Panc1 (cell line): ENCODE measurements around the gene PRPF19.

Source experiments
- POLR2AphosphoS5 ChIP-seq: IDR thresholded peaks from 2 replicates; pipeline ENCODE4 v1.6.1; 2012; ENCODE audit warnings: mild to moderate bottlenecking, low read depth, low read length, moderate library complexity
- SIN3A ChIP-seq: IDR thresholded peaks from 2 replicates; pipeline ENCODE4 v1.6.1; 2012; ENCODE audit warnings: low read depth, mild to moderate bottlenecking, low read length, moderate library complexity, borderline replicate concordance; ENCODE audit not compliant: insufficient read depth
- TCF7L2 ChIP-seq: IDR thresholded peaks from 2 replicates; pipeline ENCODE4 v1.6.1; 2011; ENCODE audit warnings: mild to moderate bottlenecking, low read depth, low read length, inconsistent platforms
- TF ChIP-seq, protein P1 (sequence below): fragments of 450-650 bp; IDR thresholded peaks from 2 replicates; pipeline ENCODE4 v1.5.1; 2017; ENCODE audit warnings: mild to moderate bottlenecking
- TF ChIP-seq, protein P2 (sequence below), 2 experiments: IDR thresholded peaks; 2 replicates each; pipeline ENCODE4 v1.6.1; 2011 to 2012; ENCODE audit warnings: low read depth in 2 of 2, control low read depth in 1 of 2, low read length in 1 of 2, mild to moderate bottlenecking in 1 of 2, moderate library complexity in 1 of 2; ENCODE audit not compliant: insufficient read depth in 1 of 2

DNA sequence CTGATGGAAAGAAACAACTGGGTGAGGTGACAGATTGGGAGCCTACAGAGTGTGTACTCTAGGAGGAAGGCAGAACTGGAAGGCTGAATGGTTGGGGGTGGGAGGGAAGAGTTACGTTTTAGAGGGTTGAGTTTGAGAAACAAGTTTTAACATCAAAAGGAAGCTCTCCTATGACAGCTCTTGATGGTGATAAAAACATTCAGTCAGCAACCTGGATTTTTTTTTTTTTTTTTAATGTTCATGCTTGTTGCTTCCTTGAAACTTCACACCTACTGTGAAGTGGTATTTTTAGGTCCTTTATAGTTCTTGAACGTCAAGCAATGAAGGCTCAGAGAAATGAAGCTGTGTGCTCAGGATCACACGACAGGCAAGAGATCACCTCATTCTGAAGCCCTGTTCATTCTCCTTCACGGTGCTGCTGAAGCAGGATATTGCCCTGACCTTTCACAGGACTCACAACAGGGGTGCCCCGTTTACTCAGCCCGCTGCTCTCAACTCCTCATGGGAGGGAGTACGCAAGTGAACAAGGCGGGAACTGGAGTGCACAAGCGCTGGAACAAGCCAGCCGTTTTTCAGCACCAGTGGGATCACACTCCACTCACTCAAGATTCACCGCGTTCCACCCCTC, 6.0 kb upstream of the PRPF19 start:
- TF ChIP-seq, protein P1, sequence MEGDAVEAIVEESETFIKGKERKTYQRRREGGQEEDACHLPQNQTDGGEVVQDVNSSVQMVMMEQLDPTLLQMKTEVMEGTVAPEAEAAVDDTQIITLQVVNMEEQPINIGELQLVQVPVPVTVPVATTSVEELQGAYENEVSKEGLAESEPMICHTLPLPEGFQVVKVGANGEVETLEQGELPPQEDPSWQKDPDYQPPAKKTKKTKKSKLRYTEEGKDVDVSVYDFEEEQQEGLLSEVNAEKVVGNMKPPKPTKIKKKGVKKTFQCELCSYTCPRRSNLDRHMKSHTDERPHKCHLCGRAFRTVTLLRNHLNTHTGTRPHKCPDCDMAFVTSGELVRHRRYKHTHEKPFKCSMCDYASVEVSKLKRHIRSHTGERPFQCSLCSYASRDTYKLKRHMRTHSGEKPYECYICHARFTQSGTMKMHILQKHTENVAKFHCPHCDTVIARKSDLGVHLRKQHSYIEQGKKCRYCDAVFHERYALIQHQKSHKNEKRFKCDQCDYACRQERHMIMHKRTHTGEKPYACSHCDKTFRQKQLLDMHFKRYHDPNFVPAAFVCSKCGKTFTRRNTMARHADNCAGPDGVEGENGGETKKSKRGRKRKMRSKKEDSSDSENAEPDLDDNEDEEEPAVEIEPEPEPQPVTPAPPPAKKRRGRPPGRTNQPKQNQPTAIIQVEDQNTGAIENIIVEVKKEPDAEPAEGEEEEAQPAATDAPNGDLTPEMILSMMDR = no peak
- TF ChIP-seq TCF7L2 (no peak), POLR2AphosphoS5 (no peak), SIN3A (no peak)
- TF ChIP-seq, protein P2, sequence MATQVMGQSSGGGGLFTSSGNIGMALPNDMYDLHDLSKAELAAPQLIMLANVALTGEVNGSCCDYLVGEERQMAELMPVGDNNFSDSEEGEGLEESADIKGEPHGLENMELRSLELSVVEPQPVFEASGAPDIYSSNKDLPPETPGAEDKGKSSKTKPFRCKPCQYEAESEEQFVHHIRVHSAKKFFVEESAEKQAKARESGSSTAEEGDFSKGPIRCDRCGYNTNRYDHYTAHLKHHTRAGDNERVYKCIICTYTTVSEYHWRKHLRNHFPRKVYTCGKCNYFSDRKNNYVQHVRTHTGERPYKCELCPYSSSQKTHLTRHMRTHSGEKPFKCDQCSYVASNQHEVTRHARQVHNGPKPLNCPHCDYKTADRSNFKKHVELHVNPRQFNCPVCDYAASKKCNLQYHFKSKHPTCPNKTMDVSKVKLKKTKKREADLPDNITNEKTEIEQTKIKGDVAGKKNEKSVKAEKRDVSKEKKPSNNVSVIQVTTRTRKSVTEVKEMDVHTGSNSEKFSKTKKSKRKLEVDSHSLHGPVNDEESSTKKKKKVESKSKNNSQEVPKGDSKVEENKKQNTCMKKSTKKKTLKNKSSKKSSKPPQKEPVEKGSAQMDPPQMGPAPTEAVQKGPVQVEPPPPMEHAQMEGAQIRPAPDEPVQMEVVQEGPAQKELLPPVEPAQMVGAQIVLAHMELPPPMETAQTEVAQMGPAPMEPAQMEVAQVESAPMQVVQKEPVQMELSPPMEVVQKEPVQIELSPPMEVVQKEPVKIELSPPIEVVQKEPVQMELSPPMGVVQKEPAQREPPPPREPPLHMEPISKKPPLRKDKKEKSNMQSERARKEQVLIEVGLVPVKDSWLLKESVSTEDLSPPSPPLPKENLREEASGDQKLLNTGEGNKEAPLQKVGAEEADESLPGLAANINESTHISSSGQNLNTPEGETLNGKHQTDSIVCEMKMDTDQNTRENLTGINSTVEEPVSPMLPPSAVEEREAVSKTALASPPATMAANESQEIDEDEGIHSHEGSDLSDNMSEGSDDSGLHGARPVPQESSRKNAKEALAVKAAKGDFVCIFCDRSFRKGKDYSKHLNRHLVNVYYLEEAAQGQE (IDR thresholded peaks at IDR 0.05; ENCODE audit: insufficient read depth in 1 of 2, low read depth in 2 of 2, low read length in 1 of 2) = no peak
